Spinal cord (tissue), 4 donors: ENCODE measurements around the gene CSNK1A1L. TPM values are rescaled to one million over a fixed set of nuclear protein-coding genes. Genes with fewer than 3 reads are reported as not detected.

ENCODE experiments used
- polyA plus RNA-seq, 2 donors: library from polyadenylated mRNA; unstranded; fragments of 120-200 nt; gene quantifications; one replicate each; pipeline ENCODE4 v1.2.1, GENCODE V29; 2013; ENCODE audit not compliant: insufficient read length in 2 of 2
- total RNA-seq, 2 donors: library from RNA; depleted of rRNA in 1 of 2; stranded (reverse); fragments of 120-200 nt in 1 of 2; fragments of >200 nt in 1 of 2; gene quantifications; one replicate each; pipeline versions ENCODE4 v1.2.3 to v1.2.4, GENCODE V29; 2013 to 2014

CSNK1A1L gene
- total and polyA plus RNA-seq, 4 donors = 0.06 to 0.22 TPM; not detected in 2

Other genes starting within 250 kb of the CSNK1A1L start
- 10 to 100 TPM; 20.5 to 47.4 TPM for gene SMAD9, start 185.4 kb downstream of the CSNK1A1L start, total RNA-seq
- gene SMAD9, start 185.4 kb downstream of the CSNK1A1L start, polyA plus RNA-seq = 10 to 100 TPM; 26.9 to 45.0 TPM
- gene ALG5, start 106.3 kb downstream of the CSNK1A1L start, total RNA-seq = 10 to 100 TPM; 42.2 to 42.8 TPM
- gene ALG5, start 106.3 kb downstream of the CSNK1A1L start, polyA plus RNA-seq = 10 to 100 TPM; 31.7 to 32.9 TPM
- gene EXOSC8, start 104.9 kb downstream of the CSNK1A1L start, total RNA-seq = 10 to 100 TPM; 34.5 to 42.3 TPM
- gene EXOSC8, start 104.9 kb downstream of the CSNK1A1L start, polyA plus RNA-seq = 10 to 100 TPM; 55.8 to 58.0 TPM
- 10 to 100 TPM; 44.3 to 73.9 TPM for gene SUPT20H, start 46.0 kb downstream of the CSNK1A1L start, total RNA-seq
- gene SUPT20H, start 46.0 kb downstream of the CSNK1A1L start, polyA plus RNA-seq = 10 to 100 TPM; 66.2 to 71.8 TPM